Activated CD8-positive, alpha-beta memory T cell treated with anti-CD3 and anti-CD28 coated beads for 48 hours (primary cell): ENCODE measurements around the gene SLC35F5.
"Not testable (repeated sequence)": the region's sequence is repeated elsewhere in the genome, so short reads cannot be mapped to it uniquely, and the experiment has no call there.

Experiments
- DNase-seq, 3 experiments: peaks; one replicate each; pipeline ENCODE4 v3.0.0-alpha.2; 2020; ENCODE audit warnings: low read depth in 2 of 3, low spot score in 2 of 3

Gene SLC35F5, protein sequence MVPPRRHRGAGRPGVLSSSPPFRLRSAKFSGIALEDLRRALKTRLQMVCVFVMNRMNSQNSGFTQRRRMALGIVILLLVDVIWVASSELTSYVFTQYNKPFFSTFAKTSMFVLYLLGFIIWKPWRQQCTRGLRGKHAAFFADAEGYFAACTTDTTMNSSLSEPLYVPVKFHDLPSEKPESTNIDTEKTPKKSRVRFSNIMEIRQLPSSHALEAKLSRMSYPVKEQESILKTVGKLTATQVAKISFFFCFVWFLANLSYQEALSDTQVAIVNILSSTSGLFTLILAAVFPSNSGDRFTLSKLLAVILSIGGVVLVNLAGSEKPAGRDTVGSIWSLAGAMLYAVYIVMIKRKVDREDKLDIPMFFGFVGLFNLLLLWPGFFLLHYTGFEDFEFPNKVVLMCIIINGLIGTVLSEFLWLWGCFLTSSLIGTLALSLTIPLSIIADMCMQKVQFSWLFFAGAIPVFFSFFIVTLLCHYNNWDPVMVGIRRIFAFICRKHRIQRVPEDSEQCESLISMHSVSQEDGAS

GRCh38 chr2:113756355-113757137, at the start of gene SLC35F5:
Gene SLC35F5, minus strand, starts transcription at chr2:113756642. Its CDS starts 233 bp downstream, at chr2:113756409.
- DNase-seq, result peak; percentile 91 to 98 (median 96)

GRCh38 chr2:113799375-113799774, 42.9 kb upstream of the SLC35F5 start:
- DNase-seq, result no peak

- no peak for DNase-seq
These were observed 40.8 kb upstream of the SLC35F5 start for GRCh38 chr2:113797237-113797636.

- DNase-seq, result no peak
These were observed 40.2 kb upstream of the SLC35F5 start for GRCh38 chr2:113796592-113797175.

DNA sequence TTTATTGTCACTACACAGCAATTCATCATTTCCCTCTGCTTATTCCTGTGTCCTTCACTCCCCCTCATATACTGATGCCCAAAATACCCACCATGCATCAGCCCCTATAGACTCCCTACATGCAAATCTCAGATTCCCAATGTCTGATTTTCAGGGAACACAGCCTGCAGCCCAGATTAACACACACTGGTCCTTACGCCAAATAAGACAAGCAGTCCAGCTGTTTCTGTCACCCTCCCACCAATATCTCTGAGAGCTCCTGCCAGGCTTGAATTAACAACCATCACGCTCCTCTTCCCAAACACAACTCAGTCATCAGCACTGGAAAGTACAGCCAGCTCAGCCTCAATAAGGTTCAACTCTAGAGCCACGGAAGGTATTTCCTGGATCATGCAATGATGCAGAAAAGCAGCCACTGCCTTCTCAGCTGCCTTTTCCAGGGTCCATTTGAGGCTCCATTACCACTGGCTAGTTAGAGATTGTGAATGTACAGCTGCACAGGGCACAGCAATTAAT, 39.0 kb upstream of the SLC35F5 start:
- DNase-seq, result no peak

- no peak for DNase-seq
These were observed 35.5 kb upstream of the SLC35F5 start for GRCh38 chr2:113791697-113792590.

DNA sequence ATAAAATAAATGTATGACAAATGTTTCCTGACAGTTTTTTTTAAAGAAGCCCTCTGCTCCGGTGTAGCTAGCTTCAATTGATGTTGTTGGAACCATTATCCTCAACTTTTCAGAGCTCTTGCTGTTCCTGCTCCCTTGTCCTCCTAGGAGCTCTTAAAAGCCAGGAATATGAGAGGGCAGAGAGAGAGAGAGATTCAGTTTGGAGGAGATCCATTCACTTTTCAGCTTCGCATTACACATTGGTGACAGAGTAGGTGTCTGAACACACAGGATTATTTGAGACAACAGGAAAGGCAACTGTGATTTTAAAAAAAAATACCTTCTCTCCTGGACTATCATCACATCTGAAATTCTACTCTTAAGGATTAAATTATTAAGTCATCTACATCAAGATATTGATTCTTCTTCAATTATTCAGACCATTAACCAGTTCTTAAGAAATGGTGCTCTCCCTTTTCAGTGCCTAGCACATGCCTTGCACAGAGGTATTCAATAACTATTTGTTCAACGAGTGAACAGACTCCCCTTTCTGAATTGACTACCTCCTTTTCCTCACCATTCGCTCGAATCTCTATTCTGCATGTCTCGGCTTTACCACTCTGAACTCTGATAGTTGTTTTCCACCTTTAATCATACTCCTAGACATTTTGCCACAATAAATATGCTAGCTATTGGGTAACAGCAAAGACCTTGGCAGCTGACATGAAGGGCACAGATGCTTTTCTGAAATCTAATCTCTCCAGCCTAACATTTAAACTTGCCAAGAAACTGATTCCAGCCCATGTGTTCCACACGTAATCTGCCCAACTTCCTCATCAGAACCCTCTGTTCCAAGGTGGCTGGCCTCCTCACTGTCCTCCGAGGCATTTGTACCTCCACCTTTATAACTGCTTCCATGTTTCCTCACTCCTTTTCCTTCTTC, 28.6 kb upstream of the SLC35F5 start:
- no peak for DNase-seq

- DNase-seq, result no peak
These were observed 24.0 kb upstream of the SLC35F5 start for GRCh38 chr2:113780472-113780871.

GRCh38 chr2:113777371-113777770, 20.9 kb upstream of the SLC35F5 start:
- DNase-seq, result no peak

- DNase-seq, result no peak
These were observed 20.5 kb upstream of the SLC35F5 start for GRCh38 chr2:113776949-113777348.

- DNase-seq, result not testable (repeated sequence)
These were observed 18.2 kb upstream of the SLC35F5 start for GRCh38 chr2:113774616-113775015.

DNA sequence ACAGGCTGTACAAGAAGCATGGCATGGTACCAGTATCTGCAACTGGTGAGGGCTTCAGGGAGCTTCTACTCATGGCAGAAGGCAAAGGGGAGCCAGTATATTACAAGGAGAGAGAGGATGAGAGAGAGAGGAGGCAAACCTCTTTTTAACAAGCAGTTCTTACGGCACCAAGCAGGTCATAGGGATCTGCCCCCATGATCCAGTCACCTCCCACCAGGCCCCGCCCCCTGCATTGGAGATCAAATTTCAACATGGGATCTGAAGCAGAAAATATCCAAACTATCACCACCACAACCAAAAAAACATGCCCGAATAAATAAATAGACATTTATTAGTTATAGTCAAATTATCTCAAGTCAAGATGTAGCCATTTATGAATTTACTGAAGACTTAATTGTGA, 14.5 kb upstream of the SLC35F5 start:
- no peak for DNase-seq

- no peak for DNase-seq
These were observed 13.1 kb upstream of the SLC35F5 start for GRCh38 chr2:113769555-113769954.

GRCh38 chr2:113768770-113769169, 12.3 kb upstream of the SLC35F5 start:
- DNase-seq, result no peak

DNA sequence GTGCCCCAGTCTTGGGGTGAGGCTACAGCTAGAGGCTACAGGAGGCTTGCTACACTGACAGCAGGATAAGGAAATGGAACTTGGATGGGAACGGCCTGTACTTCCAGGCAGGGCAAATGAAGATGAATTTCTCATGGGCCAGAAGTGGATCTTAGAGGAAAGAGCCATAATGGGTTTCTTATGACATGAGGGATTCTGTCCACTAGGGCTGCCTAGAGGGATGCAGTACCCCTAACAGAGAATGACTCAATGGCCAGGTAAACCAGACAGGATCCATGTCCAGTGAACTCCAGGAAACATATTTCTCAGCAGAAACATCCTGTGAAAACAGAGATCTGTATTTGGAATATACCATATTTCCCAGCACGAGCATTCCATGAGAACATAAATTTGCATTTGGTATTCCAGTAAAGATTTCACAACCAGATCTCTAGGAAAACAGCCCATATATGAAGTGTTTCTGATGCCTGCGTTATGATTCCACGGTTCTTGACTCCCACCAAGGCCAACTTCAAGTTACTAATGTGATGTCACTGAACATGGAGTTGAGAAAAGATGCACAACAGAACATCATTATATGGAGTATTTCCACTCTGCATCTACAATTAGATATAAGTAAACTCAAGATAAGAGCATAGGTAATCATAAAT, 11.5 kb upstream of the SLC35F5 start:
- DNase-seq, result no peak

DNA sequence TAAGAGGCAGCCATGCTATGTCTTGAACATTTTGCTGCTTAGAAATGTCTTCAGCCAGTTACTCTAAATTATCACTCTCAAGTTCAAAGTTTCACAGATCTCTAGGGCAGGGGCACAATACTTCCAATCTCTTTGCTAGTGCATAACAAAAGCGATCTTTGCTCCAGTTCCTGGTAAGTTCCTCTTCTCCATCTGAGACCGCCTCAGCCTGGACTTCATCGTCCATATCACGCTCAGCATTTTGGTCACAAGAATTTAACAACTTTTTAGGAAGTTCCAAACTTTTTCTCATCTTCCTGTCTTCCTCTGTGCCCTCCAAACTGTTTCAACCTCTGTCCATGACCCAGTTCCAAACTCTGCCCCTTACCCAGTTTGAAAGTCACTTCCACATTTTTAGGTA, 8.8 kb upstream of the SLC35F5 start:
- DNase-seq, result no peak

GRCh38 chr2:113762377-113763118, 6.1 kb upstream of the SLC35F5 start:
- DNase-seq, result no peak

DNA sequence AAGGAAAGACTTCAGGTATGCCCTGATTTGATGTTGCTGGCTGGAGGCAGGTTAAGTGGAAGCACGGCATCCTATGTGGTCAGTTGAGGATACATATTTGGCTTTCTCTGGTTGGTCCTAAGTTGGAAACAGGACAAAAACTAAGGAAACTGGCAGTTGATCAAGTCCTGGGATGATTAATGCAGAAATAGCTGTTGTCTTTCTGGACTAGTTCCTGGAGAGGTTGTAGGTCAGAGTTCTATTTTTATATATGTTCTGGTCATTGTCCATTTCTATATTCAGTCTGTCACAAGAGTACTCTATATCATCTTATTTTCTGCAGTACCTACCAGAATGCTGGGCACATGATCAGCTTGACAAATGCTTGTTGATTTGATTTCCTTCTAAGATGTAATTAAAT, 4.0 kb upstream of the SLC35F5 start:
- no peak for DNase-seq
